GM19043 (cell line): ENCODE measurements around the gene SAMD4A.

ENCODE experiments used
- ATAC-seq: cut with Tn5 transposase; IDR thresholded peaks from one replicate; pipeline ENCODE4 v1.9.1; 2021; ENCODE audit warnings: low read depth; ENCODE audit not compliant: unreplicated experiment

The SAMD4A gene

DNA sequence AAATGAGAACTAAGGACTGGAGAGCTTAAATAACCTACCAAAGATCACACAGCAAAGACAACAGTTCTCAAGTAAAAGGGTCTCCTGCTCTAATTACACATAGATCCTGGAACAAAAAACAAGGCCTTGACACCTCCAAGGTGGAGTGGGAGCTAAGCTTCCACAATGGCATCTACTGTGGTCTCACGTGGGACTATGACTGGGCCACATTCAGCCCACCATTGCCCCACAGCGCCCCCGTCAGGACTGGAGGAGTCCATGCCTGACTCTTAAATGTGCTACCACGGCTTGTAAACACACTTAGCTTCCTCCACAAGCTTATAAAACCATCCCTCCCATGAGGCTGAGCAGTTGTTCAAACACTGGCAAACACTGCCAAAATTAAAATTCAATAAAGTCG lies 247.1 kb downstream of the SAMD4A start:
- ATAC-seq, result no peak

GRCh38 chr14:54815016-54815415 lies 248.1 kb downstream of the SAMD4A start:
- ATAC-seq, result no peak

DNA sequence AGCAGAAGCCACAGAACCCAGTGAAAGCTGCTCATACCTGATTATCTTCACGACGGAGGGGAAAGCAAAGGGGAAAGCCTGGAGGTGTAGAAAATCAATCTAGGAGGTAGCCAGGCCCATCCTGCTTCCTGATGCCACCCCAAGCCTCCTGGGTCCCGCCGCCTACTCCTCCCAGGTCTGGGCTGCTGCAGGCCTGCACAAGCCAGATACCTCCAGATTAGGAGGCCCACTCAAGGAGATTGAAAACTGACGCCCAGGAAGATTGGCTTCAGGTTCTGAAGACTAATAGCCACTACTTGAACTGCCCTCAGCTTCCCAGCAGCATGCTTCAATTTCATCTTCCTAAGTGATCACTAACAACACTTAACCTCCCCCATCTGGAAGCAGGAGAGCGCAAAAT lies 248.6 kb downstream of the SAMD4A start:
- no peak for ATAC-seq

- ATAC-seq, result no peak
Measured at GRCh38 chr14:54816450-54816849, 249.5 kb downstream of the SAMD4A start.

GRCh38 chr14:54817506-54817905 lies 250.6 kb downstream of the SAMD4A start:
- ATAC-seq, result no peak

DNA sequence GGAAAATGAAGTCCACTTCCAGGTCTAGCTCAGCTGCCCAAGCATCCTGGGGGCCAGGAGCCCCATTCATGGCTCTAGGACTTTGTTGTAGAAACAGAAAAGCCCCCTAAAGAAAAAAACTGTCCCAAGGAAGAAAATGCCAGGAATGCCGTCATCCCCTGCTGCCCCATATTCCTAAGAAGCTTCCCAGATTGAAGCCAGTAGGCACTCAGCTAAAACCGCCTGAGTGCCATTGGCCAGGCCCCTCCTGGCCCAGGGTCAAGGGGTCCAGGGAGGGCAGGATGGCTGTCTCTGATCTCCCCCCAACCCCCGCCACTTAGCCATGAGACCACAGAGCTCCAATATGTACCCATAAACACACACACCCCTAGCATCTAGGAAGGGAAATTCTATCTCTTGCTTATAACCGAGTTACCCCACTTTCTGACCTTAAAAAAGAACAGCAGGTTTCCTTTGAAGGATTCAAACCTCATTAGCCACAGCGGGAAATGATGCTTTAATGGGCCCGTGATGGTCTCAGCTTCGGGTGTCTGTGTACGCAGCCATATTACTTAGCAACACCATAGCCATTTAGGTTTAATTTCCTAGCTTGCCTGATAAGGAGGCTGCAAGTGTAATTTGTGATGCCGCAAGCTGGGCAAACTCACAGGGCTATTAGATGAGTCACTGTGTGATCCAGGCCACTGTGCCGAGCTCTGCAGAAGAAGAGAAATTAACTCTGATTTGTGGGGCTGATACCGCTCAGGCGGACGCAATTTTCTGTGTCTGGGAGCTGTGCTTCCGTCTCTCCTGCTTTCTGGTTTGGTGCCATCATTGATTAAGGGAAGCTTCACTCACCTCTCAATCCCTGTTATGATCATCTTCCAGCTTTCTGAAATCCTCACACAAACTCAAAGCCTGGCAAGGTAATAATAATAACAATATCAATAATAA lies 251.5 kb downstream of the SAMD4A start:
- ATAC-seq, result no peak

GRCh38 chr14:54822685-54823084 lies 255.8 kb downstream of the SAMD4A start:
- ATAC-seq, result no peak

GRCh38 chr14:54823757-54824549 lies 257.0 kb downstream of the SAMD4A start:
- ATAC-seq, result no peak

GRCh38 chr14:54828037-54828436 lies 261.1 kb downstream of the SAMD4A start:
- no peak for ATAC-seq

DNA sequence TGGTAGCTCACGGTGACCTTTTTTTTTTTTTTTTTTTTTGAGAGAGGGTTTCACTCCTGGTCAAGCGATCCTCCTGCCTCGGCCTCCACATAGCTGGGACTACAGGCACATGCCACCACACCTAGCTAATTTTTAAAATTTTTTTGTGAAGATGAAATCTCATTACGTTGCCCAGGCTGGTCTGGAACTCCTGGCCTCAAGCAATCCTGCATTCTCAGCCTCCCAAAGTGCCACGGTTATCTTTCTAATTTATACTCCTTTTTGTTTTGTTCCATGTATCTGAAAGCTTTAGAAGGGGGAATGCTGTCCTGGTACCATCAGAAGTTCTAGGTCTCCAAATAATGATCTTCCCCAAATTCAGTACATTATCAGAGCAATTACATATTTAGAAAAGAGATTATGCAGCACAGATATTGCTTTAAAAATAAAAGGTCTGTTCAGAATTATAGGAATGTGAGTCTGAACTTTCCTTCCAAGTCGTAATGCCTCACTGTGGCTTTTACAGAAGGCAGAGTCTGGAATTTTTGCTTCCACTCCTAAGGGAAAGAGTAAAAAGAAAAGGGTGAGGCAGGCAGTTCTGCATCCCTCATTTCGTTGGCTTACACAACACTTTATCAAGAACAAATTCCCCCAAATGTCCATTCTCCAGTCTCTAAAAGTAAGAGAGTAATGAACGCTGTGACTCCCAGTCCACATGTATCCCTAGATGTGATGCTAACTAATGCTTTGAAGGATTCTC lies 262.7 kb downstream of the SAMD4A start:
- no peak for ATAC-seq

DNA sequence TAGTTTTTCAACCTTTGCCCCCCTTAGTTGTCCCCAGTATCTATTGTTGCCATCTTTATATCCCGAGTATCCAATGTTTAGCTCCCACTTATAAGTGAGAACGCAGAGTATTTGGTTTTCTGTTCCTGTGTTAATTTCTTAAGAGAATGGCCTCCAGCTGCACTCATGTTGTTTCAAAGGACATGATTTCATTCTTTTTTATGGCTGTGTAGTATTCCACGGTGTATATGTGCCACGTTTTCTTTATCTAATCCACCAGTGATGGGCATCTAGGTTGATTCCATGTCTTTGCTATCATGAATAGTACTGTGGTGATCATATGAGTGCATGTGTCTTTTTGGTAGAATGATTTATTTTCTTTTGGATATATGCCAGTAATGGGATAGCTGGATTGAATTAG lies 263.7 kb downstream of the SAMD4A start:
- no peak for ATAC-seq

- no peak for ATAC-seq
Measured at GRCh38 chr14:54834081-54834480, 267.2 kb downstream of the SAMD4A start.

- no peak for ATAC-seq
Measured at GRCh38 chr14:54834727-54835126, 267.8 kb downstream of the SAMD4A start.

GRCh38 chr14:54836231-54836630 lies 269.3 kb downstream of the SAMD4A start:
- ATAC-seq, result no peak

GRCh38 chr14:54837508-54838149 lies 270.7 kb downstream of the SAMD4A start:
- ATAC-seq, result no peak

DNA sequence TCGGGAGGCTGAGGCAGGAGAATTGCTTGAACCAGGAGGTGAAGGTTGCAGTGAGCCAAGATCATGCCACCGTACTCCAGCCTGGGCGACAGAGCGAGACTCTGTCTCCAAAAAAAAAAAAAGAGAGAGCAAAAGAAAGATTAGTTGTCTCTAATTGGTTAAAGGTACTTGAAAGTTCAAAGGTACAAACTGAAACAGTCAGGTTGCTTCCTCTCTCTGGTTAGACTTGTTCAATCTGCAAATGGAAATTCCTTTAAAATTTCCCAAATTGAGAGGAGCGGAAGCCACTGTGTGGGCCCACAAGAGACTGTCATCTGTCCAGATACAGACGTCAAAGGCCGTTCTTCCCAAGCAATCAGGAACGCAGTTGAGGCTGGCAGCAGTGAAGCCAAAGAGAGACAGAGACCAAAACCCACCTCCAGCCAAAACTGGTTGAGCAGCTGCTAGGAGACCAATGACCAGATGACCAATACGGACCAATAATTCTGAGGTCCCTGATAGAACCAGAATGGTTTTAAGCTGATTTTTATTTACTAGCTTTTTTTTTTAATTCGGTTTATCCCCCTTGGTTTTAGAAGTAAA lies 272.1 kb downstream of the SAMD4A start:
- no peak for ATAC-seq

GRCh38 chr14:54839701-54840119 lies 272.8 kb downstream of the SAMD4A start:
- no peak for ATAC-seq

DNA sequence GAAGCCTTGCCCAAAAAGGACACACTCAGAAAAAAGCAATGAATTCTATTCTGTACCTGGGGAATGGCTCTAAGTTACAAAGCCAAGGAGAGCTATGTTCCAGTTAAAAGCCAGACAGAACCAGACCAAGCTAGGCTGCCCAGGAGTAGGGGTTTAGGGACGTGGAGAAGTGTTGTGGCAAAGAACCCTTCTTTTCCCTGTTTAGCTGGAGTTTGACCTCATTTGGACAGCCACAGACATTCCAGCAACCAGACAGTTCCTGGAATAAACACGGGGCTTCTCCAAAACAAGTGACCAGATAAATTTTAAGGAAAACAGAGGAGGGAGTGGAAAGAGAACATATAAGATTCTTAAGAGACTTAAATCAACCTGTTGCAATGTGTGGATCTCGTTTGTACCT lies 273.4 kb downstream of the SAMD4A start:
- no peak for ATAC-seq

GRCh38 chr14:54840798-54841197 lies 273.9 kb downstream of the SAMD4A start:
- ATAC-seq, result no peak
